HG02610 (cell line): ENCODE measurements around the gene RGS8.
"Not testable (repeated sequence)": the region's sequence is repeated elsewhere in the genome, so short reads cannot be mapped to it uniquely, and the experiment has no call there.

Experiments used
- ATAC-seq: cut with Tn5 transposase; IDR thresholded peaks from one replicate; pipeline ENCODE4 v1.9.1; 2021; ENCODE audit warnings: mild to moderate bottlenecking, moderate library complexity; ENCODE audit not compliant: unreplicated experiment

RGS8 gene

DNA sequence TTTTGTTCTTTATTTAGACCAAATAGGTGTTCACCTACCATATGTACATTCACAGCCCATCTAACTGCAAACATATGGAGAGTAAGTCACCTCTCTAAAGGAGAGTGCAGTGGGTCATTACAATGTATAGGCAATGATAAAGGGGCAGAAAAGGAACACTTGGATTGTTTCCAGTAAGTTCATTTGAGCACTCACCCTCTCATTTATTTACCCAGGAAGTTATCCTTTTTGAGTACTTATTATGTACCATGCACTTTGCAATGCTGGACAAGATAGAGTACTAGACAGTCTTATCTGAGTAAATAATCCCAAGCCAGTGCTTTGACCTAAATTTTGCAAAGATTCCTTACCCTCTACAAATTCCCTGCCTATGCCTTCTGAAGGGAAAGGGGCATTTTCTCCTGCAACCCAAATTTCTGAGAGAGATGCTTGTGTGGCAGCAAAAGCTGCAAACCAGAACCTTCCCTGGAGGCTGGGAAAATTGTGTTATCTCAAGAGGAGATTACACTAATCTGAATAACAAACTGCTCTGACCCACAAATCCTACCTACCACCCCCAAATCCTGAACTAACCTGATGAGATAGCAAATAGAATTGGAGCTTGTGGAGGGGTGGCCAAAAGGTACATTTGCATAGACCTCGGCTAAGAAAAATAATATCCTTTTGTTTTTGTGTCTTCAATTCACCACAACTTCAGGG lies 18.6 kb upstream of the RGS8 start:
- no peak for ATAC-seq

DNA sequence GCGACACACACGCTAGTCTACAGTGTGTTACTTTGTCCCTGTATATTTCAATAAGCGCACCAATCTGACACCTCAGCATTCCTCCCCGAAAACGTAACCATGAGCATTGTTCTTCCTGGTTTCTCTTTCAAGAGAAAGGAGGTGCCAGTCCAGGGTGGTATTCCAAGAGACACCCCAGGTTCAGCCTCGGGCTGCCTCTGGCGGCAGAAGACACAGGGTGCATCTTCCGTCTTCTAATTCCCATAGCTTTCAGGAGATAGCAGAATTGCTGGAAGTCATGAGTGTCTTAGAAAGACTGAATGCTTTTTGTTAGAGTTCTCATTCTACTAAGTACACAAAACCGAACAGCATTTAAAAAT lies 15.9 kb upstream of the RGS8 start:
- no peak for ATAC-seq

DNA sequence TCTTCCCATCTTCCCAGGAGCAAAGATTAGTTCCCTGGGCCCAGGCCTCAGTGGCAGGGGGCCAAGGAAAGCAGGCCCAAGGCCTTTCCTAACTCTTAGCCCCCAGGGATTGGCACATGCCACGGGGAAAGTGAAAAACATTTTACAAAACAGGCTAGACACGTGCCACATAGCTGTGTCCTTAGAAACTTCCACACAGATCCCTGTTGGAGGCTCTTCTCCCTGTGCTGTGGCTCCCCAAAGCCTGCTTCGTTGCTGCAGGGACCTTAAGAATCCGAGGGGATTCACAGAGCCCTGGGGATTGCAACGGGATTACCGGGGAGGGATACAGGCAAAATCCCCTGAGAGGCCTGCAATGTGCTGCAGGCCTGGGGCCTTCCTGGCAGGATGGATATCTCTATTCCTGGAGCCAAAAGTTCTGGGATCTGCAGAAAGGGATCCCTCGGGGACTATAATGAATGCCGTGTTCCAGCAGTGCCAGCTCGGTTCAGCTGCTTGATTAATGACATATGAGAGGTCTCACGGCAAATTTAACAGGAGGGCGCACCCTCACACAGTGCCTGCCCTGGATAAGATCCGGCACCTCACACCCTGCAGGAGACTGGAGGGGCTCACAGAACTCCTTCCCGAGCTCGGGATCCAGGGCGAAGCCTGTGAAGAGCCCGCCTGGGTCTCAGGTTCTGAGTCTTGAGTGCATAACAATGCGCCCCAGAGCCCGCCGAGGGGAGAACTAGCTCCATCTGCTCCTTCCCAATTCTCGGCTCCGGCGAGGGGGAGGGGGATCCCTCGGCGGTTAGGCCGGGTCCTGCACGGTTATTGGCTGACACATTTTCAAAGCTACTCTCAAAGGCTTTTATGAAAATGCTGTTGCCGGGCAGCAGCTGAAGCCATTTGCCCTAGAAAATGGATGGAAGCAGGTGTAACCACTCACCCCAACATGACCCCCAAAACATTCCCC lies 15.3 kb upstream of the RGS8 start:
- ATAC-seq = no peak

DNA sequence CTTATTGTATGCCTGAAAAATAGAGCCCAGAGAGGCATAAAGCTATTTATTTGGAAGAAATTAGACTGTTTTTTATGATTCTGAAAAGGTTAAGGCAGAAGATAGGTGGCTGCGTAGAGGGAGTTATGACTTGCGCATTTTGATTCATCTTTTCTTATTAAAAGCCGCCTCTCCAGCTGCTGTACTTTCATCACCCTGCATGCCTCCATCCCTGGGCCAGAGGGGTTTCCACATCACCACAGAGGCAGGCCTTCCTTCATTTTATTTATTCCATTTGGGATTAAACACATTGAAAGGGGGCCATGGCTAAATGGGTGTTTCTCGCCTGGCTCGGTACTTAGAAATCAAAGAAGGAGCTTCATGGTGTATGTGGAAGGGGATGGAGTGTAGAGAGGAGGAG lies 14.6 kb upstream of the RGS8 start:
- ATAC-seq = no peak

DNA sequence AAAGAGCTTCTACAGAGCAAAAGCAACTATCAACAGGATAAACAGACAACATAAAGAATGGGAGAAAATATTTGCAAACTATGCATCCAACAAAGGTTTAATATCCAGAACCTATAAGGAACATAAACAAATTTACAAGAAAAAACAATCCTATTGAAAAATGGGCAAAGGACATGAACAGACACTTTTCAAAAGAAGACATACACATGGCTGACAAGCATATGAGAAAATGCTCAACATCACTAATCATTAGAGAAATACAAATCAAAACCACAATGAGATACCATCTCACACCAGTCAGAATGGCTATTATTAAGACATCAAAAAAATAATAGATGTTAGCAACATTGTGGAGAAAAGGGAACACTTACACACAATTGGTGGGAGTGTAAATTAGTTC lies 8.8 kb upstream of the RGS8 start:
- not testable (repeated sequence) for ATAC-seq

DNA sequence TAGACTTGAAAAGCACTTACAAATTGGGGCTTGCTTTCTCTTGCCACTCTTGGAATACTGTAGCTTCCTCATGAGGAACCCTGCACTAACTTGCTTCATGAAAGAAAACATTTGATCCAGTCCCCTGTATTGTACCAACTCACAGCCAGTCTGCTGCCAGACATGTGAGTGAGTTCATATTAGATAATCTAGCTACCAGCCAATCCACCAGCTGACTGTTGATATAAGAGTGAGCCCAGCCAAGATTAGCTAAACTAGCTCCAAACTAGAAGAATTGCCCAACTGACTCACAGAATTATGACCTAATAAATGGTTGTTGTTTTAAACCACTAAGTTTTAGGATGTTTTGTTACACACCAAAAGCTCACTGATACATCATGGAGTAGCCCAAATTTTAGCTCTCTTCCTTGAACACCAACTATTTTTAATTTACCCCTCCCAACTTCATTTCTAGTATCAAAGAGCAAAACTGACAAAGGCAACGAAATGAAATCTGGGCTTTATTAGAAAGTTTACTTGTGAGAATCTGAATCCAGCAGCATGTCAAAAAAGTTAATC lies 6.6 kb upstream of the RGS8 start:
- no peak for ATAC-seq

DNA sequence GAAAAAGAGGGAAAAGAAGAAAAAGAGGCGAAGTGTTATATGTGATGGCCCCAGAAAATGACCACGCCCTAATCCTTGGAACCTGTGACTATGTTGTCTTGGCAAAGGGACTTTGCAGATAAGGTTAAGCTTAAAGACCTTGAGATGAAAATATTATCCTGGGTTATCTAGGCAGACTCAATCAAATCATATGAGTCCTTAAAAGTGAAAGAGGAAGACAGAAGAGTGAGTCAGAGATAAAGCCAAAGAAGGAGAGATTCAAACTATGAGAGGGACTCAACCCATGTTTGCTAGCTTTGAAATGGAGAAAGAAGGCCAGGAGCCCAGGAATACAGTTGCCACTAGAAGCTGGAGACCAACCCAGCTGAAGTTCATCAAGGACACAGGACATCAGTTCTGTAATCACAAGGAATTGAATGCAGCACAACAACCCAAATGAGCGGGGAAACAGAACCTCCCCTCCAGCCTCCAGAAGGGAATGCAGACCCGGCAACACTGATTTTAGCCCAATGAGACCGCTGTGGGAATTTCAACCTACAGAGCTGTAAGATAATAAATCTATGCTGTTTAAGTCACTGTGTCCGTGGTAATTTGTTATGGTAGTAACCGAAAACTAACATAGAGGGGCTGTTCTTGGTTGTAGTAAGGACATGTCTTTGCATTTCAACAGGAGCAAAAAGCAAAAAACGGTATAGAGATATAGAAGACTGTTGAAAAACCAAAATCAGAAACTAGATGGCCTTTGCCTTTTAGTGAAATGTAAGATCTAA lies 4.2 kb upstream of the RGS8 start:
- no peak for ATAC-seq

DNA sequence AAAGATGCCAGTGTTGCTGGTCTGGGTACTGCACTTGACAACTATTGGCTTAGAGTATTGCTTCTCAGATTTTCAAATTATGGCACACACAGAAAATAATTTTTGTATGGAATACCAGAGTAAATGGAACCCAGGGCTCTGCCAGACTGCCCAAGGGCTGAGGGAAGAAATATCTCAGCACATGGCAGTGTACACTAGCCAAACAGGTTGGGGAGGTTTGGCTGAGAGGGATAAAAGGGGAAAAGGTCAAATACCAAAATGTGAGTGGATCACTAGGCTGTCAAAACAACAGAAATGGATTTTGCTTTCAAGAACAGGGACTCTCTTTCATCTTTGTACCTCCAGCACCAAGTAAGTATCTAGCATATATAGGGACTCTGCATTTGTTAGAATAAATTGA lies 3.0 kb upstream of the RGS8 start:
- ATAC-seq = no peak

DNA sequence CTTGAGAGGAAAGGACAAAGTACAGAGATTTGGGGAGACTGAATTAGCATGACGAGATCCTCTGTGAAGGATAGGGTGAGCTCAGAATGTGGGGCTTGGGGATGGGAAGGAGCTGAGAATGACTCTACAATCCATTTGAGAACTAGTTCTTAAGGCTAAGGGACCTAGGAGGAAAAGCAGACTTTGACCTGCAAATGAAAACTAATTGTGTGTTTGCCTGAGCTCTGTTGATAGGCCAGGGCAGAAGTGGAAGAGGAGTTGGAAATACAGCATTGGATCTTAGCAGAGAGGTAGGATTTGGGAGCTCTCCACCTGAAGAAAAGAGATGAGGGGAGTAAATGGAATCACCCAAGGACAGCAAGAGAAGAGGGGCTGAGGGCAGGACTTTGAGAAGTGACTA lies 2.1 kb upstream of the RGS8 start:
- no peak for ATAC-seq

DNA sequence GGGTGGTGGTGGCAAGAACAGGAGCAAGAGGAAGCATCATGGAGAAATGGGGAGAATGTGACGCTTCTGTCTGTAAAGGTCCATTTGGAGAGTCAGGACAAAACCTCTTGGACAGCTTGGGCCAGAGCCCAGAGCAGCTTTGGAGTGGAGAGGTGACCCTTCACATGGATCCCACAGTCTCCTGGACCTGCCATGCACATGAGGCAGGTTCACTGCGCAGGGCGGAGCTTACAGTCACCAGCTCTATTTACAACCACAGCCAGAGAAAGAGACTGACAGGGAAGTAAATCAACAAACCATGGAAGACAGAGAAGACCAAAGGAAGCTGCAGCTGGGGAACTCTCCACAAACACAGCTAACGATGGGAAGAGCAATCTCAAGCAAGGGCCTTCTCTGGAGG lies 828 bp upstream of the RGS8 start:
- ATAC-seq = no peak

DNA sequence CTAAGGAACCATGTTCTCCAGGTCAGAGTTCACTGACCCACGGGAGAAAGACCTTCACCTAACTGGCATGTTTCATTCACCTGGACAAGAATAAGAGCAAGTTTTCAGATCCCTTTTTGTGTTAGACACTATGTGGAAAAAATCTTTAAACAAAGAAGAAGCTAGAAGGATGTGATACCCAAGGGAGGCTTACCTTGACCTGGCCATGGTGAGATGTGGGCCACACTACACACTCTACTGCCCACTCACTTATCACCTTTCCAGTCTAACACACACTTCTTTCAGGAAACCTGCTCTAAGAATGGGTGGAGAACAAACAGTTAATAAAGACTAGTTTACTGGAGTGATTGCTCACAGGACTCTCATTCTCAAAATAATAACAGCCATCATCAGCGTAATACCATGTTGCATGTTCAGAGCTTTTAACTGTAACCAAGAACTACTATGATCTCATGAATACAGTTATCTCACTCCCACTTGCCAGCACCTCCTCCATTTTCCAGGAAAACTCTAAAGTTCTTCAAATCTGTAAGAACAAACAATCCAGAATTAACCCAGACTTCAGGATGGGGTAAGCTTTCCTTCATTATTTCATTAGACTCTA lies 1.4 kb downstream of the RGS8 start:
- no peak for ATAC-seq

DNA sequence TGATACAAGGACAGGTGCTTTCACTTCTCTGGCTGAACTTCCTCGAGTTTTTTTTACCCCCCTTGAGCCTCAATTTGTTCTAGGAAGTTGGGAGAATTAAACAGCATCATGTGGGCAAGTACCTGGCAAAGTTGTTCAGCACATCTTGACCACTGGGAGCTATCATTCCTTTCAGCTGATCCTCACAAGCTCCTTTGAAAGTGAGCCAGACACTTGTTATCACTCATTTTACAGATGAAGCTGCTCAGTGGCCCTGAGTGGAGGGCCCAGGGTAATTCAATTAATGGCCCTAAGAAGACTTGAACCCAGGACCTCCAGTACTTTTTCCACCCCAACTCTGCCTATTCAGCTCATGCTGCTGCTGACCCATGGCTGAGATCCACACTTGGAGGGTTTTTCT lies 2.0 kb downstream of the RGS8 start:
- ATAC-seq = no peak

DNA sequence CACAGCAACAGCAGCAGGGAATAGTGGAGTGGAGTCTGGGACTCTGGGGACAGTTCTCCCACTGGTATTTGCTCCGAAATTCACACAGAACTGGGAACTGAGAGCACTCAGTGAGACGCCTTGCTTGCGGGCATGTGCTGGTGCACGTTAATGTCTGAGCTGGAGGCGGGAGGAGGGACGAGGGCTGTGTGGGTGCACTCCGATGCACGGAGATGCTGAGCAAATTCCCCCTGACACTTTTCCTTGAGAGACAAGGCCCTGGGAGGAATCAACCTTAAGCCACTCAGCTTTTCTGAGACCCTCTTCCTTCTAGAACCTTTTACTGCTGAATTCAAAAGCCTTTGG lies 2.8 kb downstream of the RGS8 start:
- ATAC-seq = no peak

DNA sequence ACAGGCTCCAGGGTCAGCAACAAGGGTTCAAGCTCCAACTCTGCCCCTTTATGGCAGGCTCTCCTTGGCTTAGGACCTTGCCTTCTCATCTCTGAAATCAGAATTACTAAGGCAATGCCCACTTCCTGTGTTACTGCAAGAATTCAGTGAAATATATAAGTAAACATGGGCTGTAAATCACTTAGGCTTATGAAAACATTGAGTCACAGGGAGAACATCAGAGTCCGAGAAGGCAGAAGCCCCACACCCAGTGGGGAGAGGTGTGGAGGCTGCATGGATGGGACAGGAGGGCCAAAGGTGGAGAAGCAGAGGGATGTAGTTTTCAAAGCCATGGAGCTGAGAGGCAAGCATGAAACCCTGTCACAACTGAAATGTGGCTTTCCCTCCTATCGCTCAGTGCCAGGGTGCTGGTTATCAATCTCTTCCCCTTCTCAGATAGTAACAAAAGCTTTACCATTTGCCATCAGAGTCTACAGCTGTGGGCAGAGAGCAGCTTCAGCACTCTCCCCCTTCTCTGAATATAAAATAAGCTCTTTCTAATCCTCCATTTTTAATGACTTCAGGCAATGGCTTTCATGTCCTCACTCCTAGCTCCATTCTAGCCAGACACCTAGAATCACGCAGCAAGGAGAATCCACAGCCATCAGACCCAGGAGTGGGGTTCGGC lies 3.4 kb downstream of the RGS8 start:
- ATAC-seq = no peak

DNA sequence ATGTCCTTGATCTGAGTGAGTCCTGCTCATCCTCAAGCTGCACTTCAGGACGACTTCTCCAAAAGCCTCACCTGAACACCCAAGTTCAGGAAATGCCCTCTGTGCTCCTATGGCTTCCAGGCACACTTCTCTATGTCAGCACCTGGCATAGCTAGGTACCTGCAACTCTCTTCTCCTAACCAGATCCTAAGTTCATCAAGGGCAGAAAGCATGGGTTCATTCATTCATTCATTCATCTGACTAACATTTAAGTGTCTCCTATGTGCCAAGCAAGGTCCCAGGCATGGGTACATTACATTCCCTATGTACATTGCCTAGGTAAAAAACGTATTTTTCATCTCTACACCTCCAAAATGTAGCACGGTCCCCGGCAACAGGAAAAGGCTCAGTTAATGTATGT lies 4.0 kb downstream of the RGS8 start:
- ATAC-seq = no peak

DNA sequence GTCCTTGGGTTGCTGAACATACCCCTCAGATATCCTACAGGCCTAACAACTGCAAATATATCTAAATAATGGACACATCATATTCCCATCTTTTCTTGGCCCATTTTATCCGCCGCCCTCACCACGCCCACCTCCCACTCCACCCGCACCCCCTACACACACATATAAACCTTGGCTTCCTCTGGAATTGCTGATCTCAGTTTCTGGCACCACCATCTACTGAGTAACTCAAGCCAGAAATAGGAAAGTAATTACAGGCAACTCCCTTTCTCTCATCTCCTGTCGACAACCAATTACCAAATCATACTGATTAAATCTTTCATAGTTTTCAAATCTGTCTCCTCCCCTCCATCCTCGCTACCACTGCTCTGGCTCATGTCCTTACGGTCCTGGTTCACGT lies 4.7 kb downstream of the RGS8 start:
- no peak for ATAC-seq

DNA sequence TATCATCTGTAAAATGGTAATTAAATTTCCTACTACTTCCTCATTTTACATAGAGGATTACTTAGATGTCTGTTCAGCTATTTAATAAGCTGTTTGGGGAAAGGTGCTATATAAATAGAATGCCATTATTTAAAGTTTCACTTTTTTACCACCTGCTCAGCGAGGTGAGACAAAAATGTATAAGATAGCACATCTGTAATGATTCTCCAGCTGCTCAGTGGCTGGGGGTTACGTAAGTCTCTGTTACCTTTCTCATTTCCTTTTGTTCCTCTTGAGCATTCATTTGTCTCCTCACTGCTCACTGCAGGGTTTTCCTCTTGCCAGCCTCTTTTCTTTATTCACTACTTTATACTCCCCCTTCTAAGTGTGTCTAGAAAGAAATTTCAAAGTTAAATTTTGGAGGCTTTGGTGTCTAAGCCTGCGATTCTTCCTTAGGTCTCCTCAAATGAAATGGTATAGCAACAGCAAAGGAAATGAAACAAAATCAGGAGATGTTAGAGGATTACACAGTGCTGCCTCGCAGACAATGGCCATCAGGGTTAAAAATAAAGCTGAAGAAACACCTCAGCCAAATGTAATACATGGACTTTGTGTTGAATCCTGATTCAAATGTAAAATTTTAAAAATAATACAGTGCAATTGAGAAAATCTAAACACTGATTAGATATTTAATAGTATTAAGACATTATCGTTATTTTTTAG lies 6.8 kb downstream of the RGS8 start:
- peak; percentile 86 for ATAC-seq

DNA sequence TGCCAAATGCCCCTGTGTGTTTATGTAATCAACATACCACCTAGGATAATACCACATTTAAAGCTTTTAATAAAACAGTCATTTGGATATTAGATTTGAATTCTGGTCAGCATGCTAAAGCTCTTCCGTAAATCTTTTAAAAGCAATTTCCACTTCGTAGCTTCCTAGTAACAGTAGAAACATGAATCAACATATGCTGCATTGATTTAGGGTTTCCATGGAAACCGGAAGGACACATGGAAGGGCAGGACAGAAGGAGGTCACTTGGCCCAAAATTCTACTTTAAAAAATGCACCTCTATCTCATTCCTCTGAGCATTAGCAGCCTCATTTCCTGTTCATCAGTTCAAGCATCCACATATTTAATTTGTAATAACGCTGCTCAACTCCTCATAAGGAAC lies 8.1 kb downstream of the RGS8 start:
- ATAC-seq = no peak

DNA sequence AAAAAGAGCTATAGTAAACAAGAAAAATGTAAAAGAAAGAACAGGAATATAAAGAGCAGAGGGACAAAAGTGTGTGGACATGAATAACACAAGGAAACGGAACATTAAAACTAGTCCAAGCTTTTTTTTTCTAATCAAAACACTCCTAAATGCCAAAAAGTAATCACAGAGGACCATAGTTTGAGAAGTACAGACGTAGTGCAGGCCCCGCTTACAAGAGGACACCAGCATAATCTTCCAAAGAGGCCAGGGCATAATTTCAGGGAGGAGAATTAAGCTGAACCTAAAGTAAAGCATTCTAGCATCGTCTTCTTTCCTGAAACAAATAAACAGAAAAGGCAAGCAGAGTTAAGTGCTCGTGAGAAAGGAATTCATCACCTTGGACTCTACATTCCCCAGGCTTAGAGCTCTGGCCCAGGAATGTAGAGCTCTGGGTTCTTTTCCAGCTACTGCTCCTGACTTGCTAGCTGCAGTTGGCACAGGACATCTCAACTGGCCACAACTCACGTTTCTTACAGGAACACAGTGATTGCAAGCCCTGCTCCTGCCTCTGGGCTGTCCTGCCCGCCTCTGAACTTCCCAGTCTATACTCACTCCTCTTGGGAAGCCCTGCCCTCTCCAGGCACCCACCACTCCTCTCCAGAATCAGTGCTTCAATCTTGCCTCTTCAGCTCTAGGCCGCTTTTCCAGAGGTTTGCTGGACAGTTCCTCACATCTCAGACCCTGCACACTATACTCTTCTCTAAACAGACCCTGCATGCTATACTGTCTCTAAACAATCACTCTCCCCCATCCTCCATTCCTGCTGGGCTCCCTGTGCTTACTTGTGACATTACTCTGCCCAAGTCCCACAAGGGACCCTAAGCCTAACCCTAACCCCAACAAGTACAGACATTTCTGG lies 9.8 kb downstream of the RGS8 start:
- no peak for ATAC-seq
